ENCODE results near the gene ADCY4. TPM values are rescaled to one million over a fixed set of nuclear protein-coding genes. Genes with fewer than 3 reads are reported as not detected.

Gene ADCY4
- total RNA-seq, 1 donor from 2014 or later: 3.4 TPM

DNA sequence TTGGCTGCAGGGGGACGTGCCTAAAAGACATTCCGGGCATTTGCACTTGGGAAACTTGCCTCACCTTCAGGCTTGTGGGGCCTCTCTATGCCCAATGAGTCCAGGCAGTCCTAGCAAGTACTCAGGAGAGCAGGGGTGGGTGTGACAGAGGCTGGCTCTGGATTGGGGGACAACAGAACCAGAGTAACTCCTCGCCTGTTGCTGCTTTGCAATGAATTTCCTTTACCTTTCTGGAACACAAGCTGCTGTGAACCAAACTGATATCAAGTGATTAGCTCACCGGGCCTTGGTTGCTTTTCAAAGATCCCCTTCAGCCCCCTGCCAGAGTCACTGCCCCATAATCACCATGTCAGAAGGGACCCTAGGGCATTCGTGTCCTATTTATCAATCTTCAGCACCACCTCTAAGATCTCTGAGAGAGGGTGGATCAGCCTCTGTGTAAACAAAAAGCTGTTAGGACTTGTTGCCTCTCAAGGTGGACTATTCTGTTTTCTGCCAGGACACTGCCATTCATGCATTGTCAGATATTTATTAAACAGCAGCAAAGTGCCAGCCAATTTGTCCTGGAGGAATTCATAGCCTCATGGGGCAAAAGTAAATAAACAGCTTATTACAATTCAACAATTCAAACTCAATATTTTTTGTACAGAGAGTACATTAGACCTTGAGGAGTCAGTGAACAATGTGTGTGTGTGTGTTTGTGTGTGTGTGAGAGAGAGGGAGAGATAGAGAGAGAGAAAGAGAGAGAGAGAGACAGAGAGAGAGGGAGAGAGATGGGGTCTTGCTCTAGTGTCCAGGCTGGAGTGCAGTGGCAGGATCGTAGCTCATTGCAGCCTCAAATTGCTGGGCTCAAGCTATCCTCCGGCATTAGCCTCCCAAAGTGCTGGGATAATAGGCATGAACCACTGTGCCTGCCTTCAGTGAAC lies 44.4 kb upstream of the ADCY4 start:
- TF ChIP-seq, protein P1, sequence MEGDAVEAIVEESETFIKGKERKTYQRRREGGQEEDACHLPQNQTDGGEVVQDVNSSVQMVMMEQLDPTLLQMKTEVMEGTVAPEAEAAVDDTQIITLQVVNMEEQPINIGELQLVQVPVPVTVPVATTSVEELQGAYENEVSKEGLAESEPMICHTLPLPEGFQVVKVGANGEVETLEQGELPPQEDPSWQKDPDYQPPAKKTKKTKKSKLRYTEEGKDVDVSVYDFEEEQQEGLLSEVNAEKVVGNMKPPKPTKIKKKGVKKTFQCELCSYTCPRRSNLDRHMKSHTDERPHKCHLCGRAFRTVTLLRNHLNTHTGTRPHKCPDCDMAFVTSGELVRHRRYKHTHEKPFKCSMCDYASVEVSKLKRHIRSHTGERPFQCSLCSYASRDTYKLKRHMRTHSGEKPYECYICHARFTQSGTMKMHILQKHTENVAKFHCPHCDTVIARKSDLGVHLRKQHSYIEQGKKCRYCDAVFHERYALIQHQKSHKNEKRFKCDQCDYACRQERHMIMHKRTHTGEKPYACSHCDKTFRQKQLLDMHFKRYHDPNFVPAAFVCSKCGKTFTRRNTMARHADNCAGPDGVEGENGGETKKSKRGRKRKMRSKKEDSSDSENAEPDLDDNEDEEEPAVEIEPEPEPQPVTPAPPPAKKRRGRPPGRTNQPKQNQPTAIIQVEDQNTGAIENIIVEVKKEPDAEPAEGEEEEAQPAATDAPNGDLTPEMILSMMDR (IDR thresholded peaks at IDR 0.05; ENCODE audit: unreplicated experiment): no peak
- peaks cover 46% of the 10 kb centered on the region for H3K4me1 Mint-ChIP-seq
- peak overlapping the region; percentile 39 for H3K27ac Mint-ChIP-seq
- H3K4me3 Mint-ChIP-seq: no peak overlapping the region
- no peaks in the 10 kb centered on the region for H3K9me3 Mint-ChIP-seq
- no peaks in the 10 kb centered on the region for H3K27me3 Mint-ChIP-seq (ENCODE audit: low read depth)
- no peak for DNase-seq (ENCODE audit: low spot score in 2 of 2, unreplicated experiment in 2 of 2)
- H3K36me3 Mint-ChIP-seq: peaks cover 14% of the 10 kb centered on the region

DNA sequence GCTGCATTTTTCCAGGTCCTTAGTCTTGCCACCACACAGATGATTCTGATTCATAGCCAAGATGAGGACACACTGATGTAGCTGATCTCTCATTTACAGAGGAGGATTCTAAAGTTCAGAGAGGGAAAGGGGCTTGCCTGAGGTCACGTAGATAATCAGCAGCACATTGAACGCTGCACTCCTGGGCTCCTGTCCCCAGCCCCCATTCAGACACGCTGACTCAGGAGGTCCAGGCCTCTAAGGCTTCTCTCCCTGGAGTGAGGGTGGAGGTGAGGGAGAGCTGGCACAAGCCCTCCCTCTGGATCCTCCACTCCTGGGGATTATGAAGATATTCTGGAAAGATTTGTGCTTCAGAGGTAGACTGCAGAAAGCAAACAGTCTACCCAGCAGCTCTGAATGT lies 43.5 kb upstream of the ADCY4 start:
- Mint-ChIP-seq H3K4me1 (peaks cover 46% of the 10 kb centered on the region), H3K27me3 (ENCODE audit: low read depth) (no peaks in the 10 kb centered on the region)
- TF ChIP-seq, protein P1 (IDR thresholded peaks at IDR 0.05; ENCODE audit: unreplicated experiment): no peak

DNA sequence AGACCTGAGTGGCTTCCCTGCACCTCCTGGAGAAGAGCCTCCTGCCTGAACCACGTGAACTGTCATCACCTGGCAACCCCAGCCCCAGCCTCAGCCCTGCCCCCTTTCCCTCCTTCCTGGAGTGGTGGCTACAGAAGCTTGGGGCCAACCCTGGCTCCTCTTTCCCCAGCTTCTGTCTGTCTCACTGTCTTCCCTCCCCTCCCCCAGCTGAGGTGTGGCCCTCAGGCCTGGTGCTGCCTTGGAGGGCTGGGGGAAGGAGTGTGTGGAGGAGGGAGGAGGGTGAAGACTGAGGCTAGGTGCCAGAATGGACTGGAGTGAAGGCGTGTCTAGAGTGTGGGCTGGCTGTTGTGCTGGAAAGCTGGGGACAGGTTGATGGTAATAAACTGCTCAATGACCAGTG lies 42.8 kb upstream of the ADCY4 start:
- H3K4me3 Mint-ChIP-seq: no peak overlapping the region
- peaks cover 50% of the 10 kb centered on the region for H3K4me1 Mint-ChIP-seq
- H3K9me3 Mint-ChIP-seq: no peaks in the 10 kb centered on the region
- peaks cover 29% of the 10 kb centered on the region for H3K36me3 Mint-ChIP-seq
- peak overlapping the region; percentile 83 for H3K27ac Mint-ChIP-seq
- no peaks in the 10 kb centered on the region for H3K27me3 Mint-ChIP-seq (ENCODE audit: low read depth)
- DNase-seq (ENCODE audit: low spot score in 2 of 2, unreplicated experiment in 2 of 2): no peak
- TF ChIP-seq, protein P1 (IDR thresholded peaks at IDR 0.05; ENCODE audit: unreplicated experiment): no peak

More for the DNA sequence above, 43.5 kb upstream of the ADCY4 start:
- Mint-ChIP-seq H3K4me3 (no peak overlapping the region), H3K36me3 (peaks cover 23% of the 10 kb centered on the region), H3K9me3 (no peaks in the 10 kb centered on the region), H3K27ac (peak overlapping the region; percentile 39)
- DNase-seq (ENCODE audit: low spot score in 2 of 2, unreplicated experiment in 2 of 2): no peak

DNA sequence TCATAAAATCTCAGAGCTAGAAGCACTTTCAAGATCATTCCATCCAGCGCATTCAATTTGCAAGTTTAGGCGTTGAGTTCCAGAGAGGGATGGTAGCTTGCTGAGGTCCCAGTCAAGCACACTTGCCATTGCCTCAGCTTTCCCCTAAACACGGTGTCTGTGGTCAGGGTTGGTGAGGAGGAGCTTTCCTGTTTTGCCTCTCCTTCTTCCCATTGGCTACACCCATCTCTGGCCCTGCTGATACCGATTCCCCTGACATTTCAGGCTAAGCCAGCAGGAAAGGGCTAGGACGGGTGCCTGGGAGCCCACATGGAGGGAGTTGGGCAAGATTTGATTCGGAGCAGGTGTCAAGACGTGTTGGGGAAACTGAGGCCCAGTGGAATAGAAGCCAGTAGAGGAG lies 42.3 kb upstream of the ADCY4 start:
- peak overlapping the region; percentile 83 for H3K27ac Mint-ChIP-seq
- TF ChIP-seq, protein P1 (IDR thresholded peaks at IDR 0.05; ENCODE audit: unreplicated experiment): no peak

DNA sequence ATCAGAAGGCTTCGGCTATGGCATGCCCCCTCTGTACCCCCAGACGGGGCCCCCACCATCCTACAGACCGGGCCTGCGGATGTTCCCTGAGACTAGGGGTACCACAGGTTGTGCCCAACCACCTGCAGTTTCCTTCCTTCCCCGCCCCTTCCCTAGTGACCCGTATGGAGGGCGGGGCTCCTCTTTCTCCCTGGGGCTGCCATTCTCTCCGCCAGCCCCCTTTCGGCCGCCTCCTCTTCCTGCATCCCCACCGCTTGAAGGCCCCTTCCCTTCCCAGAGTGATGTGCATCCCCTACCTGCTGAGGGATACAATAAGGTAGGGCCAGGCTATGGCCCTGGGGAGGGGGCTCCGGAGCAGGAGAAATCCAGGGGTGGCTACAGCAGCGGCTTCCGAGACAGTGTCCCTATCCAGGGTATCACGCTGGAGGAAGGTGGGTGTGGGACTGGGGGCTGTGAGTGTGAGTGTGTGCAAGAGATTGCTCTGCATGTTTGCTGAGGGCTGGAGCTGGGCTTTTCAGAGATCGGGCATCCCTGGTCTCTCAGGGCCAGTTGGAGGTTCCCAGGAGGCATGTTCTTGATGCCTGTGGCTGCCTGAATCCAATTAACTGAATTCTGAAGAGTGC lies 41.7 kb upstream of the ADCY4 start:
- H3K9me3 Mint-ChIP-seq: no peaks in the 10 kb centered on the region
- H3K27me3 Mint-ChIP-seq (ENCODE audit: low read depth): no peaks in the 10 kb centered on the region
- H3K36me3 Mint-ChIP-seq: peaks cover 32% of the 10 kb centered on the region
- DNase-seq (ENCODE audit: low spot score in 2 of 2, unreplicated experiment in 2 of 2): no peak
- TF ChIP-seq, protein P1 (IDR thresholded peaks at IDR 0.05; ENCODE audit: unreplicated experiment): no peak
- H3K4me1 Mint-ChIP-seq: peaks cover 50% of the 10 kb centered on the region
- no peak overlapping the region for H3K27ac Mint-ChIP-seq
- no peak overlapping the region for H3K4me3 Mint-ChIP-seq

More for the DNA sequence above, 42.3 kb upstream of the ADCY4 start:
- H3K27me3 Mint-ChIP-seq (ENCODE audit: low read depth): no peaks in the 10 kb centered on the region
- no peaks in the 10 kb centered on the region for H3K9me3 Mint-ChIP-seq
- DNase-seq (ENCODE audit: low spot score in 2 of 2, unreplicated experiment in 2 of 2): no peak
- H3K4me1 Mint-ChIP-seq: peaks cover 50% of the 10 kb centered on the region
- peaks cover 31% of the 10 kb centered on the region for H3K36me3 Mint-ChIP-seq
- H3K4me3 Mint-ChIP-seq: no peak overlapping the region
